Measurements from ENCODE around the gene DUOX2.
"Not testable (repeated sequence)": the region's sequence is repeated elsewhere in the genome, so short reads cannot be mapped to it uniquely, and the experiment has no call there.

DUOX2 gene

DNA sequence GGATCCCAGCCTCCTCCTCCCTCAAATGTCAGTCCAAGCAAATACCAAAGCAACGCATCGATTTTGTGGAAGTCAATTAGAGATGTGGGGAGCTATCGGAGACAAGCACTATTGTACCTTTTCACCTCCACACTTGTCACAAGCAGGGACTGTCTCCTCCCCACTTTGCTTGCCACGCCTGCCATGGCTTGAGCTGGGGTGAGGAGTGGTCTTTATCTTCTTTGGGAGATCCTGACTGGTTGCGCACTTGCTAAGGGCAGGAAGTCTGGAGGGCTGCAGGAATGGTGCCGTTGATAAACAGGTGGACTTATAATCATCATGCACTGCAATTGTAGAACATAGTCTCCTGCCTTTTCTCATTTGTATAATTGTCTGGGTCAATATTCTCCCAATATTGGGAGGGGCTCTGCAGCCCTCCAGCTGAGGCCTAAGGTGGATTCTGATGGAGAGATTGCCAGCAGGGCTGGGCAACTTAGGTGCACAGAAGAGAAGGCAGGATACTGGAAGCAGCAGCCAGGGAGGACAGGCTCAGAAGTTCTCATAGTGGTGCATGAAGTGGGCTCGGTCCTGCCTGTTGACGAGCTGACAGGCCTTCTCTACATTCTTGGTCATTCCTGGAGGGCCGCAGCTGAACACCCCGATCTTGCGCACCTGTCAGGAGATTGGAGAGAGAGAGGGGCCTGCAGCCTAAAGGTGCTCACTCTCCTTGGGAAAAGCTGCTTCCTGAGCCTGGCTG lies 20.2 kb downstream of the DUOX2 start:
- peaks cover 29% of the 10 kb centered on the region for H3K27me3 Mint-ChIP-seq
- no peaks in the 10 kb centered on the region for H3K4me1 Mint-ChIP-seq
- CTCF ChIA-PET: no interaction called here
- no peaks in the 10 kb centered on the region for H3K36me3 Mint-ChIP-seq
- H3K4me3 Mint-ChIP-seq: no peak overlapping the region
- no peaks in the 10 kb centered on the region for H3K9me3 Mint-ChIP-seq
- no peak overlapping the region for H3K27ac Mint-ChIP-seq
- DNase-seq: no peak

GRCh38 chr15:45093013-45093412 lies 21.0 kb downstream of the DUOX2 start:
- CTCF ChIA-PET: interaction anchor here (1.4 kb wide), 1 partner anchor 25 kb away, joined by 6 read pairs; no protein-coding TSS in a partner anchor
- Mint-ChIP-seq H3K27me3 (peaks cover 35% of the 10 kb centered on the region), H3K27ac (no peak overlapping the region), H3K9me3 (no peaks in the 10 kb centered on the region), H3K4me1 (no peaks in the 10 kb centered on the region), H3K4me3 (no peak overlapping the region), H3K36me3 (no peaks in the 10 kb centered on the region)
- no peak for DNase-seq

DNA sequence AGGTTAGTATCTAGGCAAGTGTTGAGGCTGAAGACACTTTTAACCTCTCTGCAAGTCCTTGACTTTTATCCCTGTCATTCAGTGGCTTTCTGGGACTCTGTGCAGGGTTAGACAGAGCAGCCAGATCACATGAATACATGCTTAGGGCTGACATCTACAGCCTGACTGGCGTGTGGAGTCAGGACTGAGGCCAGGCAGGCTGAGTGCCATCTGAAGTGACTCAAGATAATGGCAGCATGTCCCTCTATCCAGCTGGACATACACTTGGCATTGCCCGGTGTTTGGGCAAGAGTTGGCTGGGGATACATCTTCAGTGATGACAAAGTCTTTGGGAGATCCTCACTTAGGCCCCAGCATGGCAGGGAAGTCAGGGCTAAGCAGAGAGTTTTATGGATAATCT lies 22.4 kb downstream of the DUOX2 start:
- CTCF ChIA-PET: interaction anchor here (1.4 kb wide), 1 partner anchor 27 kb away, joined by 6 read pairs; no protein-coding TSS in a partner anchor
- Mint-ChIP-seq H3K4me3 (no peak overlapping the region), H3K27ac (no peak overlapping the region), H3K27me3 (peaks cover 33% of the 10 kb centered on the region), H3K36me3 (no peaks in the 10 kb centered on the region), H3K9me3 (no peaks in the 10 kb centered on the region), H3K4me1 (no peaks in the 10 kb centered on the region)
- DNase-seq: no peak

DNA sequence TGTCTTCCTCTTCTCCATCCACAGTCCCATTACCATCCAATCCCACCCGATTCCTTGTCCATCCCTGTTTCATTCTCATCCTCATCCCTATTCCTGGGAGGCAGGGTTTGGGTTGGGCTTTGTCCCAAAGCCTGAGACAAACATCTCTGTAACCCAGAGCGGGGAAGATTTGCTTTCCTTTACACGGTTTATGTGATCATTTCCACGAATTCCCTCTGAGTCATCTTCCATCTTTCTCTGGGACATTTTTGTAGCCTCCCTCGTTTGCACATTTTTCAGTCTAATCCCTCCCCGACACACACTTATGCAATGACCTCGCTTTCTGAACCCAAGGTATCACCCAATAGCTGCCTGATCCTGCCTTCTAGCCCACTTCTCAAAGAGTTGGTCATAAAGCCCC lies 22.8 kb downstream of the DUOX2 start:
- H3K27ac Mint-ChIP-seq: no peak overlapping the region
- peaks cover 33% of the 10 kb centered on the region for H3K27me3 Mint-ChIP-seq
- CTCF ChIA-PET: no interaction called here

GRCh38 chr15:45089712-45090373 lies 24.1 kb downstream of the DUOX2 start:
- CTCF ChIA-PET: no interaction called here
- H3K36me3 Mint-ChIP-seq: no peaks in the 10 kb centered on the region
- peaks cover 37% of the 10 kb centered on the region for H3K27me3 Mint-ChIP-seq
- H3K9me3 Mint-ChIP-seq: no peaks in the 10 kb centered on the region
- no peaks in the 10 kb centered on the region for H3K4me1 Mint-ChIP-seq
- no peak overlapping the region for H3K4me3 Mint-ChIP-seq
- H3K27ac Mint-ChIP-seq: no peak overlapping the region
- DNase-seq: no peak

More for the DNA sequence above, 22.8 kb downstream of the DUOX2 start:
- Mint-ChIP-seq H3K9me3 (no peaks in the 10 kb centered on the region), H3K4me1 (no peaks in the 10 kb centered on the region), H3K36me3 (no peaks in the 10 kb centered on the region), H3K4me3 (no peak overlapping the region)
- DNase-seq: no peak

DNA sequence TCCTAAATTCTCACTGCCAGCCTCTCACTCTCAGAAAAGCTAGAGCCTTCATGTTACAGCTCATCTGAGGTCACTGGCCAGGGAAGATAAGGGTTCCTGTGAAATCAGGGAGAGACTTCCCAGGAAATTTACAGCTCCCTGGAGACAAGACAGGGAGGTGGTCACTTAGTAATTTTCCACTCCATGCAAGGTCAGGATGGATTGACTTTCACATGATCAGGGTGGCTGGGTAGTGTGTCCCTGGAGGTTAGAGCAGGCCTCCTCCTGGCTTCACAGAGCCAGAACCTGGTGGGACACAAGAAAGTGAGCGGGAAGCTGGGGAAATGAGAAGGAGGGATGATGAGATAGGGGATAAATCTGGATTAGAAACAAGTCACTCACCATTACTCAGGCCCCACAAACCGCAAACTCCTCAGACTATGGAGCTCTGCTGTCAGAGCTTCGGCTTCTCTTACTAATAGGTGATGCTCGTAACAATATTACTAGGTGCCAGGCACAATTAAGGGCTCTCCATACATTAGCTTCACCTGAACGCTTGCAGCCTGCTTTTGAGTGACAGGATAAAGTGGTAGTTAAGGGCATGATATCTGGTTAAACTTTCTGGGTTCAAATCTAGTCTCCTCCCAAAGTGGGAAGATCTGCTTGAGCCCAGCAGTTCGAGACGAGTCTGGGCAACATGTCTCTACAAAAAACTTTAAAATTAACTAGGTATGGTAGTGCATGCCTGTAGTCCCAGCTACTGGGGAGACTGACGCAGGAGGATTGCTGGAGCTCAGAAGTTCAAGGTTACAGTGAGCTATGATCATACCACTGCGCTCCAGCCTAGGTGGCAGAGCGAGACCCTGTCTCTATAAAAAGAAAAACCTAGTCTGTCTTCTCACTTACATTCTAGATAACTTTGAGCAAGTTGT lies 24.9 kb downstream of the DUOX2 start:
- CTCF ChIA-PET: no interaction called here
- Mint-ChIP-seq H3K27me3 (peaks cover 37% of the 10 kb centered on the region), H3K36me3 (no peaks in the 10 kb centered on the region), H3K4me3 (no peak overlapping the region), H3K27ac (no peak overlapping the region), H3K4me1 (no peaks in the 10 kb centered on the region), H3K9me3 (no peaks in the 10 kb centered on the region)
- DNase-seq: no peak

DNA sequence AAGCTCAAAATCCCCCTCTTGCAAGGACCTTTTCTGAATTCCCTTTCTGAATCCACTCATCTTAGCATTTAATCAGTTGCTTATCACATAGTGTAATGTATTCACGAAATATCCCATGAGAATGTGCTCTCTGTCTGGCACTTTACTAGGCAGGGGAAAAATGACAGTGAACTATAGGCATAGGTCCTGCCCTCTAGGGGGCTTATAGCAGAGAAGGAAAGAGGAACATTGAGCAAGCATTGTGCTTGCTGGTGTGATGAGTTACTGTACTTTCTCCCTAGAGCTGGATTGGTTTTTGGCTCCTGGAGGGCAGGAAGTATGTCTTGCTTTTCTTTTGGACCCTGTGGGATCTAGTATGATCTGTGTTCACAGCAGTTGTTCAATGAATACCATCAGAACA lies 26.5 kb downstream of the DUOX2 start:
- Mint-ChIP-seq H3K9me3 (no peaks in the 10 kb centered on the region), H3K27me3 (peaks cover 33% of the 10 kb centered on the region), H3K36me3 (no peaks in the 10 kb centered on the region), H3K4me3 (no peak overlapping the region), H3K4me1 (no peaks in the 10 kb centered on the region), H3K27ac (no peak overlapping the region)
- no peak for DNase-seq
- CTCF ChIA-PET: interaction anchor here (2.0 kb wide), 1 partner anchor 31 kb away, joined by 6 read pairs; no protein-coding TSS in a partner anchor

DNA sequence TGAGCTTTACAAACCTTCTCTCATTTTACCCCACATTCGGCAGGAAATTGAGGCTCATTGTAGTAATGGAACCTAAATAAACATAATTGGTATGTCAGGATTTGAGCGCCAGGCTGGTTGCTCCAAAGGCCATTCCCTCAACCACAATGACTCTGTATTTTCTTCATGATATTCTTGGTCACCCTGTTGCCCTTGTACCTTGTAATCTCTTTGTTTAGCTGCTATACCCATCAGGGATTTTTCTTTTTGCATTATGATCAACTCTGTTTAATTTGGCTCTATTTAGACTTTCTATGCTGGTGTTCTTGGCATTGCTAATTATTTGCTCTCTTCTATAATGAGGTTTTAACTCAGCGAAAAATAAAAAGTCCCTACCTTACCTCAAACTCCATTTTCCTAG lies 29.8 kb downstream of the DUOX2 start:
- no peak for DNase-seq
- CTCF ChIA-PET: no interaction called here
- Mint-ChIP-seq H3K36me3 (no peaks in the 10 kb centered on the region), H3K4me3 (no peak overlapping the region), H3K27me3 (peaks cover 32% of the 10 kb centered on the region), H3K9me3 (no peaks in the 10 kb centered on the region), H3K4me1 (no peaks in the 10 kb centered on the region), H3K27ac (no peak overlapping the region)

GRCh38 chr15:45083223-45083622 lies 30.7 kb downstream of the DUOX2 start:
- no peak overlapping the region for H3K27ac Mint-ChIP-seq
- CTCF ChIA-PET: interaction anchor here (1.6 kb wide), 1 partner anchor 27 kb away, joined by 3 read pairs; no protein-coding TSS in a partner anchor
- no peaks in the 10 kb centered on the region for H3K9me3 Mint-ChIP-seq

GRCh38 chr15:45082412-45082811 lies 31.6 kb downstream of the DUOX2 start:
- not testable (repeated sequence) for H3K27ac Mint-ChIP-seq, H3K4me3 Mint-ChIP-seq, DNase-seq, H3K4me1 Mint-ChIP-seq, H3K36me3 Mint-ChIP-seq, H3K9me3 Mint-ChIP-seq
- CTCF ChIA-PET: interaction anchor here (1.6 kb wide), 1 partner anchor 28 kb away, joined by 3 read pairs; no protein-coding TSS in a partner anchor
- H3K27me3 Mint-ChIP-seq: peaks cover 27% of the 10 kb centered on the region

More at GRCh38 chr15:45083223-45083622, 30.7 kb downstream of the DUOX2 start:
- H3K27me3 Mint-ChIP-seq: peaks cover 24% of the 10 kb centered on the region
- no peak for DNase-seq
- H3K36me3 Mint-ChIP-seq: no peaks in the 10 kb centered on the region
- H3K4me1 Mint-ChIP-seq: no peaks in the 10 kb centered on the region
- no peak overlapping the region for H3K4me3 Mint-ChIP-seq

GRCh38 chr15:45080593-45080992 lies 33.4 kb downstream of the DUOX2 start:
- H3K36me3 Mint-ChIP-seq, H3K27ac Mint-ChIP-seq, H3K4me3 Mint-ChIP-seq, CTCF ChIA-PET, H3K9me3 Mint-ChIP-seq, H3K4me1 Mint-ChIP-seq, DNase-seq: not testable (repeated sequence)
- H3K27me3 Mint-ChIP-seq: peaks cover 21% of the 10 kb centered on the region

DNA sequence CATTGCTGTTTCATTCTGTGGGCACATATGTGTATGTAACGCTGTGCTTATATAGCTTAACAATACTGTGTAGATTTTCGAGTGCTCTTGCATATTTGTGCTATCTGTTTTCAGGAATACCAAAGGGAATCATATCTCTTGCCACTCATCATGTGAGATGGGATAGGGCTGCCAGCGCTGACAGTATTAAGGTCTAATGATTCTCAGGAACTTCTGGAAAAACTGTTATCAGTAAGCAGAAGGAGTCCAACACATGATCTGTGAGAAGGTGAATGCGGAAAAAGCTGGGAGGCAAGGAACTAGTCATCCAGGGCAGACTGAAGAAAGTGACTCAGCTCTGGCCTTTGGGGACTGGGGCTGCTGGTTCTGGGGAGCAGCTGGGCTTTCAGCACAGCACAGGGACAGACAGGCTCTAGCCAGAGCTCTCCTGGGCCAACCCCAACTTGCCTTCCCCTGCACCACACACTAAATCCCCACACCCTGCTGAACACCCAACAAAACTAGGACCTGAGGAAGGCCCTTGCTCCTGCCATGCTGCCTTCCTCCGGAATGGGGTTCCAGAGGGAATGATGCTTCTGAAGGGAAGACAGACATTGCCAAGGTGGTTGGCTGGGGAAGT lies 34.2 kb downstream of the DUOX2 start:
- H3K9me3 Mint-ChIP-seq, H3K36me3 Mint-ChIP-seq, H3K4me3 Mint-ChIP-seq, H3K27ac Mint-ChIP-seq, DNase-seq, H3K4me1 Mint-ChIP-seq: not testable (repeated sequence)
- CTCF ChIA-PET: interaction anchor here (0.6 kb wide), 1 partner anchor 237 kb away, joined by 3 read pairs; no protein-coding TSS in a partner anchor
- peaks cover 18% of the 10 kb centered on the region for H3K27me3 Mint-ChIP-seq

DNA sequence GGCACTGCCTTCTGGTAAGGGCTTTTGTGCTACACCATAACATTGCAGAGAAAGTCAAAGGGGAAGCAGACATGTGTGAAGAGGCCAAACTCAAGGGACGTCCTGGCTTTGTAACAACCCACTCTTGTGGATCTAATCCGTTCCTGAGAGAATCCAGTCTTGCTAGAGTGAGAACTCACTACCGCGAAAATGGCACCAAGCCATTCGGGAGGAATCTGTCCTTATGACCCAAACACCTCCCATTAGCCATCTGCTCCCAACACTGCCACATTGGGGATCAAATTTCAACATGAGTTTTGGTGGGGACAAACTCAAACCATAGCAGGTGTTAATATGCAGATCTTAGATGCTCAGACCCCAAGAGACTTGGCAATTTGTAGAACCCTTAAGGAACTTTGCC lies 34.8 kb downstream of the DUOX2 start:
- H3K27me3 Mint-ChIP-seq: peaks cover 18% of the 10 kb centered on the region
- not testable (repeated sequence) for H3K9me3 Mint-ChIP-seq, H3K27ac Mint-ChIP-seq, H3K36me3 Mint-ChIP-seq, DNase-seq, H3K4me3 Mint-ChIP-seq, H3K4me1 Mint-ChIP-seq
- CTCF ChIA-PET: interaction anchor here (0.6 kb wide), 1 partner anchor 237 kb away, joined by 3 read pairs; no protein-coding TSS in a partner anchor

GRCh38 chr15:45077391-45077790 lies 36.6 kb downstream of the DUOX2 start:
- CTCF ChIA-PET: not testable (repeated sequence)

More at GRCh38 chr15:45077391-45077790, 36.6 kb downstream of the DUOX2 start:
- not testable (repeated sequence) for H3K4me1 Mint-ChIP-seq, H3K36me3 Mint-ChIP-seq, H3K27ac Mint-ChIP-seq, H3K9me3 Mint-ChIP-seq, DNase-seq, H3K4me3 Mint-ChIP-seq
- H3K27me3 Mint-ChIP-seq: peaks cover 13% of the 10 kb centered on the region
